Activated CD4-positive, alpha-beta T cell treated with anti-CD3 and anti-CD28 coated beads, Interleukin-2, amount 50 U/mL, for 24 hours (primary cell): ENCODE data around the gene METTL17.
A peak's percentile ranks its signal among the peaks of the same experiment; 100 is the strongest.
"Not testable (repeated sequence)": the region's sequence is repeated elsewhere in the genome, so short reads cannot be mapped to it uniquely, and the experiment has no call there.

Experiments used
- DNase-seq, 2 donors: peaks; one replicate each; pipeline ENCODE4 v3.0.0-alpha.2; 2020; ENCODE audit warnings: low read depth in 1 of 2, low spot score in 1 of 2

The METTL17 gene

GRCh38 chr14:20996521-20996920, 6.7 kb downstream of the METTL17 start:
- DNase-seq: no peak

DNA sequence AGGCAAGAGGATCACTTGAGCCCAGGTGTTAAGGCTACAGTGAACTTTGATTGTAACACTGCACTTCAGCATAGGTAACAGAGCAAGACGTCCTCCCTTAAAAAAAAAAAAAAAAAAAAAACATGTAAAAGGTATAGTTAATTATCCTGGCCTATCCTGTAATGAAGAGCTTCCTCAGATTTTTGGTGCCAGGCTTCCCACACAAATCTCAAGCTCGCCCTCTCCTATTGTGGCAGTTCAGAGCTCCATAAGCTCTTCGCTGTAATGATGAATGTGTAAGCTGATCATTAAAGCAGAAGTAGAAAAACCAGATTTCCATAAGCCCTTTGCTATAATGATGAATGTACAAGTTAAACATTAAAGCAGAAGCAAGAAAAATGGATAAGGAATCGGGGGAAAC, 7.3 kb downstream of the METTL17 start:
- DNase-seq: no peak

- no peak for DNase-seq
Observed at GRCh38 chr14:20997564-20997963, 7.8 kb downstream of the METTL17 start.

DNA sequence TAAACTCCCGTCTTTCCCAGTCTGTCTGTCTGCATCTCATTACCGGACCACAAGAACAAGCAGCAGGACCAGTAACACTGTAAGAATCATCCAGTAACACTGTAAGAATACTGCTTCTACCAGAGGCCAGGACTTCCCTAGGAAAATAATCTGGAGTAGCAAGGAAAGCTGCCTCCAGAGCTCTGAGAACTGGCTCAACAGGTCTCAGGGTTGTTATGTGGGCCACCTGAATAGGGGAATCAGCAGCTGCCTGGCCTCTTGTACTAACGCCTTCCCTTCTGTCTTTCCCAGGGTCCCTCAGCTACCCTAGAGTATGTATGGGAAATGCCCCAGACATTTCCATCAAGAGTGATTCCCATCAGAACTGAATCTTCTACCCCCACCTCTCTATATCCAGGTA, 8.4 kb downstream of the METTL17 start:
- DNase-seq: no peak

DNA sequence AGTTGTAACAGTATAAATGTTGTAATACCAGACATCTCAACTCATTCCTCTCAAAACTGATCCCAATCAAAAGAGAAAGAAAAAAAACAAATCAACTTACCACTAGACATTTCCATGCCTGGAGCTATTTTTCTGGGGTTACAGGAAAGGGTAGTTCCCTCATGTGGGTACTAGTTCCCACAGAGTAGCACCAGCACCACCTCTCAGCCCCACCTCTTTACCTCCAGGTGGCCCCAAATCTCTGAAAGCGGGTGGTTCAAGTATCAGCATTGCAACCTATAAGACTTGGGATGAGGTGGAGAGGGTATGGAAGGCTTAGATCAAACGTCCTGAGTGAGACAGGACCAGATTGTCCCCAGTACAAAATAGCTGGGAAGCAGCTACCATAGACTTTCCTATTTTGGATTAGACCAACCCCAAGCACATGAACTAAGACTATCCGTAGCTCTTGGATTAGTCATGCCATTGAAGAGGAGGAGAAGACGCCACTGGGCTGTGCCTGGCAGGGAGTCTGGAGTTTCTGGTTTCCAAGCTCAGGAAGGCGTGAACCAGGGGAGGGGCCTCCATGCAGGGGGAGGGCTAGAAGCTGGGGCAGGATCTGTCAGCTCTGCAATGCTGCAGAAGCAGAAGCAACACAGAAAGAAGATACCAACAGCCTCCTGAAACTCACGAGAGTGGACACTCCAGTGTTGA, 9.0 kb downstream of the METTL17 start, which contains the start of gene SLC39A2:
TSS of gene SLC39A2 (plus strand) at position 620 of the 693 bp plus-strand sequence. CDS start 154 bp downstream, outside the sequence.
- no peak for DNase-seq

DNA sequence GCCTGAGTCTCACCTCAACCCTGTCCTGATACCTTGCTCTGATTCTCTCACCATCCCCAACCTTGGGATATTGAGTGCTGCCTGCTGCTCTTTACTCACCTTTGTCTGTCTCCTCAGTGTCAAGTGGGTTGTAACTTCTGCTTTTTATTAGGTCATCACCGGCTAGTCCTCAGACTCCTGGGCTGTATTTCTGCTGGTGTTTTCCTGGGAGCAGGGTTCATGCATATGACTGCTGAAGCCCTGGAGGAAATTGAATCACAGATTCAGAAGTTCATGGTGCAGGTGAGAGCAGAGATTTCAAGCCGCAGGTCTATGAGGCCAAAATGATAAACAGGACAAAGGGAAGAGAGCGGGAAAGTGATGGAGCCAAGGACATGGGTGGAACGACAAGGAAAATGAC, 9.8 kb downstream of the METTL17 start:
- no peak for DNase-seq

DNA sequence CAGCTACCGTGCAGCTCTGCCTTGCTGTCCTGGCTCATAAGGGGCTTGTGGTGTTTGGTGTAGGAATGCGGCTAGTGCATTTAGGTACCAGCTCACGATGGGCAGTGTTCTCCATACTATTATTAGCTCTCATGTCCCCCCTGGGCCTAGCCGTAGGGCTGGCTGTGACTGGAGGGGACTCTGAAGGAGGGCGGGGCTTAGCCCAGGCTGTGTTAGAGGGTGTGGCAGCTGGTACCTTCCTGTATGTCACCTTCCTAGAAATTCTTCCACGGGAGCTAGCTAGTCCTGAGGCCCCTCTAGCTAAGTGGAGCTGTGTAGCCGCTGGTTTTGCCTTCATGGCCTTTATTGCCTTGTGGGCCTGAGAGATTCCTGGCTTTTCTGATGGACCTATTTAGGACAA, 11.4 kb downstream of the METTL17 start:
- no peak for DNase-seq

DNA sequence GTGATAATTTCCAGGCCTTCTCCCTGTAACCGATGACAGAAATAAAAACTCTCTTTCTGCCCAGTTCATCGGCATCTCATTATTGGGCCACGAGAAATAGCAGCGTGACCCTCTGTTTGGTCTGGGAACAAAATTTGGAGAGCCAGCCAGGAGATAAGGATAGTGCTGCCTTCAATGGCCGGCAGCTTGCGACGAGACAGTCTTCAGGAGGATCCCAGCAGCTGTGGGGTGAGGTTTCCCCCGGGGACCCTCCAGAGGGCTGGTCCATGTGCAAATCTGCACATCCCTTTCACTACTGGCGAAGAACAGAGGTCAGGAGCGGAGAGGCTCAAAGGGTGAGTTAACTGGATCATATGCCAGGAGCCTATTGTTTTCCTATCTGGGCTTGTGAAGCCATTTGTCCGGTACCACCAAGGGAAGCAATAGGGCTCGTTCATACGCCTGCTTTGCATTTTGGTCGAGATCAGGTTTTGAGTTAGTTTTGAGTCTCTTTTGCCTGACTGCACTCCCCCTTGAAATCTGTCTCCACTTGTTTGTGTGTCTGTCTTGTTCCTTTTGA, 14.1 kb downstream of the METTL17 start:
- no peak for DNase-seq

DNA sequence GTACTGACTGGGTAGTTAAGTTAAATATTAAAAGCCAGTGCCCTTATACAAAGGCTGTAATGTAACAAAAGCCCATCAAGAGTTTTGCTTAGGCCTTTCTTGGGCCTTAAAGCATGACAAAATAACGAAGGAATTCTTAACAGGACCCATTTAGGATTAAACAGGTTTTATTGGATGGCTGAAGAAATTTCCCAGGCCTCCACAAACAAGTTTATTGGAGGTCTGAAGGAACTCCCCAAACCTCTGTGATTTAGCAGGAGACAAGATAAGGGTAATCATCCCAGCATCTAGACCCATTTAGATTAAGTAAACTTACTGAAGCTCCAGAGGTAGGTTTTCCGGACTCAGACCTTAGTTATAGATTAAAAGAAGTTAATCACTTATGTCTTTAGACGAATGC, 19.9 kb downstream of the METTL17 start:
- not testable (repeated sequence) for DNase-seq

DNA sequence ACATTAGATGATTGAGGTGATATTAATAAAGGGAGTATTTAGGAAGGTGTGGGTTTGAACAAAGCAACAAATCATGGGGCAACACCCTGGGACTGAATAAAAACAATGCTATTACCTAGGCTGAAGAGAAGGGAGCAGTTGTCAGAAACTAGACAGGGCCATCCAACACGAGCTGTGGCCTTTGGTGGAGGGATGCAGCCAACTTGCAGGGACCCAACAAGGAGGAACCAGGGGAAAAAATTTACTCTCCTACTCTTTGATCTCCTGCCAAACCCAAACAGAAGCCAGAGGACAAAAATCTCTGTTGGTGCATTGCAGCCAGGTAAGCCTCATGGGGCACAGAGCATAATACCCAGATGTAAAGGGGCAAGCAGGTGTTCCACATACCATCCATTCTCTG, 21.4 kb downstream of the METTL17 start:
- no peak for DNase-seq

DNA sequence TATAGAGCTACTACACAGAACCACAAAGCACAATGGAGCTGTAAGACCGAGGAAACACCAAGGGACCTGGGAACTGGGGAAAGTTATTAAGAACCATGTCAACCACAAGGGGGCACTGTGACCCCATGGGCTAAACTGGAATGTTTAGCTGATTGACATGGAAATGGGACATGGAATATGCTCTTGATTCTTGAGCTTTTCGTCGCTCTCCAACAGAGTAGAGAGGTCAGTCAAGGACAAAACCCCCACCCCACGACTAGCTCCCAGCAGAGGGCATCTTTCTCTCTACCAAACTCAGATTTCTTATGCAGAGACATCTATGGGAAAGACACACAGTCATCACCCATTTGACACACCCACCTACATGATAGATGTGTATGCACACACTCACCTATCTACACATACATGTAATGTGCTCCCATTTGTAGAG, 25.0 kb downstream of the METTL17 start:
- peak; percentile 72 to 81 for DNase-seq

DNA sequence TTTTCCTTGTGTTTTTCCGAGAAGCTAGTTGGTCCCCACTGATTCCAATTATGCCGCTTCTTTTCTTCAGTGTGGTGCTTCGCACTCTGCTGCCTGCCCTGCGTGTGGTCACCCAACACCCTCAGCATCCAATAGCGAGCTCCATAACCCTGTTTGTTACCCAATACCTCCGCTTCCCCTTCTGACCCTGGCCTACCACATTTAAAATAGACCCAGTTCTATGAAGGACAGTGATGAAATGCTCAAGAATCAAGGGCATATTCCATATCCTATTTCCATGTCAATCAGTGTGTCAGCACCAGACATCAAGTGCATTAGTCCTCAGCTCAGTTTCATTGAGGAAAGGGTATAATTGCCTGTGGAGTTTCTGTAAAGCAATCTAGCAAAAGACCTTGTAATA, 25.5 kb downstream of the METTL17 start:
- no peak for DNase-seq

- DNase-seq: no peak
Observed at GRCh38 chr14:21016413-21017190, 26.8 kb downstream of the METTL17 start.

GRCh38 chr14:21017528-21018245, 27.9 kb downstream of the METTL17 start:
- DNase-seq: no peak

- no peak for DNase-seq
Observed at GRCh38 chr14:21018286-21018685, 28.5 kb downstream of the METTL17 start.

DNA sequence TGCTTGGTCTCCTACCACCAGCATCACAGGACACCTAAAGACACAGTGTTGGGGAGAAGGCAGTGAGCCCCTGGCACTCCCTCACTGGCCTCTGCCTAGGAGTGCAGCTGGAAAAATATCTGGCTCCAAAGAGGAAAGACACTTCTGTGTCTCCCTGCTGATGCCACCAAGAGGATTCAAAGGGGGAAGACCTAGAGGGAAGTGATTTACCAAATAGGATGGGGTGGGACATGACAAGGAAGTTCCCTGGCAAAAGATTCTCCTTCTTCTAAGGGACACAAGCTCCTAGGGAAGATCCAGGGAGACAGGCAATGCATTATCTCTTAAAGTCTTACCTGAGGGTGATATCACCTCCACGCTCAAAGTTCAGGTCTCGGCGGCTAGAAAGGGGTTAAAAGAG, 29.0 kb downstream of the METTL17 start:
- DNase-seq: no peak

DNA sequence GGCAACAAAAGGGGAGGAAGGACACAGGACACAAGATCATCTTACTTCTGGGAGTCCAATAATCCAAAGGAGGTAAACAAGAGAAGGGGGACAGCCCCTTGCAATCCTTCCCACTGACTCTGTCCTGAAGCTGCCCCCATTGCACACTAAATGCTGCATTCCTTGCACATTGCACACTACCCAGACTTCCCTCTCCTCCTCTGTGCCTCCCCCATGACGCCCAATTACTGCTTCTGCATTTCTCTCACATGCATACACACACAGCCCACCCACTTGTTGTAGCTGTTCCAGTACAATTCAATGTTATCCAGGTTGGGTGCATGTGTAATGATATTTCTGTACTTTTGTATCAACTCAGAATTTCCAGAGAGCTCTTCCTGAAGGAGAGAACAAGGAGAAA, 29.6 kb downstream of the METTL17 start:
- no peak for DNase-seq

- DNase-seq: no peak
Observed at GRCh38 chr14:21020977-21021545, 31.3 kb downstream of the METTL17 start.

- DNase-seq: no peak
Observed at GRCh38 chr14:21022686-21023085, 32.9 kb downstream of the METTL17 start.

GRCh38 chr14:21023174-21023573, 33.4 kb downstream of the METTL17 start:
- DNase-seq: no peak
